ENCODE results near the gene MIB2.
"Not testable (repeated sequence)": the region's sequence is repeated elsewhere in the genome, so short reads cannot be mapped to it uniquely, and the experiment has no call there.

The MIB2 gene

DNA sequence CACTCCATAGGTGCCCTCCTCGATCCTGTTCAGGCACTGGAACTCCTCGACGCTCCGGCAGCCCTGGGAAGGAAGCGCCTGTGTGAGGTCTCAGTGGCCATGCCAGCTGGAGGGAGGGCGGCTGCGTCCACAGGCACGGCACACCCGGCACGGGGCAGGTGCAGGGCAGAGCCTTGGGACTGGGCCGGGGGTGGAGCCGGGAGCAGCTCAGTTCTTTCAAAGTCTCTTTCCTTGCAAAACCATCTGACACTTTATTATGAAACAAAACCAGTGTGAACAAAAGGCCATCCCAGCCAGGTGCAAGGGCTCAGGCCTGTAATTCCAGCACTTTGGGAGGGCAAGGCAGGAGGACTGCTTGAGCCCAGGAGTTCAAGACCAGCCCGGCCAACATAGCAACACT lies 23.2 kb downstream of the MIB2 start:
- H3K27ac ChIP-seq; H3K36me3 ChIP-seq; H3K4me3 ChIP-seq (ENCODE audit: low read depth, low read length); DNase-seq; H3K27me3 ChIP-seq (ENCODE audit: insufficient read depth, low read depth, severe bottlenecking); H3K9me3 ChIP-seq (ENCODE audit: severe bottlenecking): not testable (repeated sequence)

DNA sequence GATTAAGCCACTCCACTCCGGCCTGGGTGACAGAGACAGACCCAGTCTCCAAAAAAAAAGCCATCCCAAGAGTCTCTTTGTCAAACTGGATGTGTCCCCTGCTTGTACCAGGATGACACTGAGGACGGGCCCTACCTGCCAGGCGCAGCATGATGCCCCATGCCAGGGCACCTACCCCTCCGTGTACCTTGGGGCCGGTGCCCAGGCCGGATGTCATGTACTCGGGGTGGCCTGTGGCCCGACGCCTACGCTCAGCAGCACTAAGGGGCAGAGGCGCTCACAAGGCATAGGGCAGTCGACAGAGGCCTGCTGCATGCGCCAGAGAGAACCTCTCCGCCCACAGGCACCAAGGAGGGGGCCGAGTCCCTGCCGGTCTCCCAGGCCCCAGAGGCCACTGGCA lies 24.1 kb downstream of the MIB2 start:
- not testable (repeated sequence) for H3K9me3 ChIP-seq (ENCODE audit: severe bottlenecking); H3K36me3 ChIP-seq; DNase-seq; H3K27ac ChIP-seq; H3K27me3 ChIP-seq (ENCODE audit: insufficient read depth, low read depth, severe bottlenecking); H3K4me3 ChIP-seq (ENCODE audit: low read depth, low read length)

DNA sequence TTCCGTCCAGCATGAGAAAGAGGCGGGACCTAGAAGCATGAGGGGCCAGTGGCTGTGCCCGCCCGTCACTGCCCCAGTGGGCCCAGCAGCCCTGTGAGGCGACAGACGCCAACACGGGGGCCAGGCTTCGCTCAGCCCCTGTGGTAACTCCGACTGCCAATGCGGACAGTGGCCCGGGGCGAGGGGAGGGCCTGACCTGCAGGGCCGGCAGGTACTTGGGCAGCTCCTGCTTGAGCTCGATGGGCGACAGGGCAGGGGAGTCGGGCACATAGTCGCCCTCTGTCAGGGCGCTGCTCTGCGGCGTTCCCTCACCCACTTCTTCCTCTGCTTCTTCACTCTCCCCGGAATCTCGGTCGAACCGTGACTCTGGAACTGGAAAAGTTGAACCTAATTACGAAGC lies 24.8 kb downstream of the MIB2 start:
- not testable (repeated sequence) for H3K9me3 ChIP-seq (ENCODE audit: severe bottlenecking); H3K4me3 ChIP-seq (ENCODE audit: low read depth, low read length)

DNA sequence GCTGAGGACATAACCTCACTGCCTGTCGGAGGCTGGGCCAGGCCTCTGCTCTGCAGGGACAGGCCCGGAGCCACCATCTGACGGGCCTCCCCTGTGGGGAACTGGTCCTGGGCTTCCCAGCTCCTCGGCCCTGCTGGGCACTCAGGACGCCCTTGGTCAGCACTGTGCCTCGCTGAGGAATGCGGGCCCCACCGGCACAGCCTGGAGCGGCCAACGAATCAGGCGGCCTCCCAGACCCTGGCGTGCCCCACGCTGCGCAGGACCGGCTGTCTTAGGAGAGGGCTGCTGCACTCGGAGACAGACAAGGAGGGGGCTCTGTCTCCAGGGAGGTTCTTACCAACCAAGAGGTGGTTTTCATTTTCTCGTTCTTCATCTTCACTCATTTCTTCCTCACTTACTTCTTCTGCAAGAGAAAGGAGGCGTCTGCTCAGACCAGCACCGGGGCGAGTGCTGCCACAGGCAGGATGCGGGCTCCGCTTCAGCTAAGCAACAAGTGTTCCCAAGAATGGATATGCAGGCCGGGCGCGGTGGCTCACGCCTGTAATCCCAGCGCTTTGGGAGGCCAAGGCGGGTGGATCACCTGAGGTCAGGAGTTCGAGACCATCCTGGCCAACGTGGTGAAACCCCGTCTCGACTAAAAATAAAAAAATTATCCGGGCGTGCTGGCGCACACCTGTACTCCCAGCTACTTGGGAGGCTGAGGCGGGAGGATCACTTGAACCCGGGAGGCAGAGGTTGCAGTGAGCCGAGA lies 25.6 kb downstream of the MIB2 start:
- not testable (repeated sequence) for H3K27ac ChIP-seq; H3K27me3 ChIP-seq (ENCODE audit: insufficient read depth, low read depth, severe bottlenecking); DNase-seq; H3K36me3 ChIP-seq; H3K9me3 ChIP-seq (ENCODE audit: severe bottlenecking); H3K4me3 ChIP-seq (ENCODE audit: low read depth, low read length)

More for the DNA sequence above, 24.8 kb downstream of the MIB2 start:
- not testable (repeated sequence) for DNase-seq; H3K27ac ChIP-seq; H3K27me3 ChIP-seq (ENCODE audit: insufficient read depth, low read depth, severe bottlenecking); H3K36me3 ChIP-seq

DNA sequence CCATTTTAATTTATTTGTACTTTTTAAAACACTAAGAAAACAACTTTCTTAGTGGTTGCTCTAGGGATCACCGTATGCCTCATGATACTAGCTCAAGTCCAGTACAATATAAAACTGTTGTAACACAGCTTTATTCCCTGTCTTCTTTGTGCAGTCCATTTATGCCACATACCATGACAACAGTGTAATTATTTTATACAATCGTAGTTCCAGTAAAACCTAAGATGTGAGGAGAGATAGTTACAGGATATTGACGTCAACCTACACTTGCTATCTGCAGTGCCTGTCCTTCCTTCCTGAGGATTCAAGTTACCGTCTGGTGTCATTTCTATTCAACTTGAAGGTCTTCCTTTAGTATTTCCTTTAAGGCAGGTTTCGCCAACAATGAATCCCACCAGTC lies 31.0 kb downstream of the MIB2 start:
- not testable (repeated sequence) for H3K36me3 ChIP-seq; H3K9me3 ChIP-seq (ENCODE audit: severe bottlenecking); DNase-seq; H3K27me3 ChIP-seq (ENCODE audit: insufficient read depth, low read depth, severe bottlenecking); H3K4me3 ChIP-seq (ENCODE audit: low read depth, low read length); H3K27ac ChIP-seq

DNA sequence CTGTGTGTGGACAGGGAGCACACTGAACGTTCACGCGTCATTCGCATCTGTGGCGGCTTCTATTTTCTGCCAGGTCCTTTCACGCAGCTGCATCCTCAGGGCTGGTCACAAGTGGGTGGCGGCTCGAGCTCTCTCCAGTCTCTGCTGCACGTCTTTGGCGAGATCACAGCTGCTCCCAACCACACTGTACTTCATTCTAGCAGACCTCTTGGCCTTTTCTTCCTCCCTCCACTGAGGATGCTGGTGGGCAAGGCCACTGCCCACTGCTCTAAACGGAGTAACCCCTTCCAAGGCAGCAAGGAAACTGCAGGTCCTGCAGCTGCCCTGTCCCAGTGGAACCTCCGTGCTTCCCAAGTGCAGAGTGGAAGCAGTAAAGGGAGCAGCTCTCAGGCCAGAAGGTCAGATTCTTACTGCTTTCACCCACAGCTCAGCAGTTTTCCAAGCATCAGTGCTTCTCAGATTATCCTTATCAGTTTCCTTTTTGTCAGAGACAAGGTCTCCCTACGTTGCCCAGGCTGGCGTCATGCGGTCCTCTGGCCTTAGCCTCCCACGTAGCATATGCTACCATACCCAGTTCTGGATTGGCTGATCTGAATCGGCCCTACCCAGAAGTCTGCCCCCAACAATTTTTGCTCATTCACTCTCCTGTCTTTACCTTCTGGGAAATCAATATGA lies 32.4 kb downstream of the MIB2 start:
- not testable (repeated sequence) for H3K36me3 ChIP-seq, DNase-seq

DNA sequence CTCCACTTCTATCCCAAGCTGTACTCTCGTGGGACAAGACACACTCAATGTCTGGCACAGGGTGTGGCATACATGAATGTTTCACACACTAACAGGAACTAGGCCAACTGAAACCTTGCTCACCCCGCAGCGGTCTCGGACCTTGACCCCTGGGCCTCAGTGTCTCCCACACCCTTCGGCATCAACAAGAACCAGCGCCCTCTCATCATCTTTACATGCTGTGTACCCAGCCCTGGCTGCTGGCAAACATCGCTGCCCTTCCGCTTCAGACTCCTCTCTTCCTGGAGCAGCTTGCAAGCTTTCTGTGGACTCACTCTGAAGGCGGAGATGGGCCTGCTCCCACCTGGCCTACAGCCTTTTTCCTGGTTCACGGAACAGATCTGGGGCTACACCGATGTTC lies 33.0 kb downstream of the MIB2 start:
- not testable (repeated sequence) for H3K27ac ChIP-seq; DNase-seq; H3K9me3 ChIP-seq (ENCODE audit: severe bottlenecking); H3K27me3 ChIP-seq (ENCODE audit: insufficient read depth, low read depth, severe bottlenecking); H3K4me3 ChIP-seq (ENCODE audit: low read depth, low read length)
- peaks cover 15% of the 10 kb centered on the region for H3K36me3 ChIP-seq

More for the DNA sequence above, 32.4 kb downstream of the MIB2 start:
- not testable (repeated sequence) for H3K27ac ChIP-seq; H3K4me3 ChIP-seq (ENCODE audit: low read depth, low read length); H3K27me3 ChIP-seq (ENCODE audit: insufficient read depth, low read depth, severe bottlenecking); H3K9me3 ChIP-seq (ENCODE audit: severe bottlenecking)

DNA sequence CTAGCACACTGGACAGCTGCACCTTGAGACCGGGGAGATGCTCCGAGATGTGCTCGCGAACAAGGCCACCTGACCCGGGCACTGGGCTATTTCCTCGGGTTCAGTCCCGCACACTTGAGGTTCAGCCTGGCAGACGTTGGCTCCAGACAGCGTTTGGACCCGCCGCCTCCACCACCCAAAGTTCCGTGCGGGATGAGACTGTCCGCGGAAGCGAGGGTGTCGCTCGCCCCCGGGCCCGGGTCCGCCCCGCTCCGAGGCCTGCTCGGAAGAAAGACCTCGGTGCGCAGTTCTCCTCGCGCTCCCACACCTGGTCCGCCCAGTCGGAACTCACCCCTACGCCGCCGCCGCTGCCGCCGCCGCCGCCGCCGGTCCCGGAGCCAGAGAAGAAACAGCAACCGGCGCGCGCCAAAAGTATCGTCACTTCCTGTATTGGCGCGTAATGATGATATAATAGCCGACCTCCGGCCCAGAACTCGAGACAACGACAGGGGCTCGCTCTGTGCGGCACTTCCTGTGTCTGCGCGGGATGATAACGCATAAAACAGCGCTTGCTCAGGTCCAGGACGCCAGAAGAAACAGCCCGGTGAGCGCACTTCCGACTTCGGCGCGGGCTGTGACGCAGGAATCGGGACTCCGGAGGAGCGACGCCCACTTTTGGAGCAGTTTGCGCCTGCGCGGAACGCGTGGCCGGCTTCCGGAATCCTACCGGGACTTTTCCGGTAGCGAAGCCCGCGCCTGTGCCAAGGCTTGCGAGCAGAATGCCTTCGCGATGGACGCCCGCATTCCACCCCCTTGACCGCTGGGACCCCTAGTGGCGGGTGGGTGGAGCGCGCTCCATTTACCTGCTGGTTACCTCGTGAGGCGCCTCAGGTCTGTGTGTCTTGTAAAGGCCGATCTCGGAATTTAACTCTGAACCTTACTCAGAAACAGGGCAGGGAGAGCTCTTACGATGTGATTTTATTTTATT lies 43.6 kb downstream of the MIB2 start, which contains the start of gene CDK11B:
Gene CDK11B (minus strand): TSS at position 422 of the 967 bp plus-strand sequence. CDS start 1,519 bp downstream, outside the sequence.
- Histone ChIP-seq H3K36me3 (peaks cover 21% of the 10 kb centered on the region), H3K4me3 (ENCODE audit: low read depth, low read length) (peak within 1 kb of the TSS; percentile 87), H3K27ac (peak within 1 kb of the TSS; percentile 99)
- peak; percentile 90 for DNase-seq
- TF ChIP-seq, protein P1, sequence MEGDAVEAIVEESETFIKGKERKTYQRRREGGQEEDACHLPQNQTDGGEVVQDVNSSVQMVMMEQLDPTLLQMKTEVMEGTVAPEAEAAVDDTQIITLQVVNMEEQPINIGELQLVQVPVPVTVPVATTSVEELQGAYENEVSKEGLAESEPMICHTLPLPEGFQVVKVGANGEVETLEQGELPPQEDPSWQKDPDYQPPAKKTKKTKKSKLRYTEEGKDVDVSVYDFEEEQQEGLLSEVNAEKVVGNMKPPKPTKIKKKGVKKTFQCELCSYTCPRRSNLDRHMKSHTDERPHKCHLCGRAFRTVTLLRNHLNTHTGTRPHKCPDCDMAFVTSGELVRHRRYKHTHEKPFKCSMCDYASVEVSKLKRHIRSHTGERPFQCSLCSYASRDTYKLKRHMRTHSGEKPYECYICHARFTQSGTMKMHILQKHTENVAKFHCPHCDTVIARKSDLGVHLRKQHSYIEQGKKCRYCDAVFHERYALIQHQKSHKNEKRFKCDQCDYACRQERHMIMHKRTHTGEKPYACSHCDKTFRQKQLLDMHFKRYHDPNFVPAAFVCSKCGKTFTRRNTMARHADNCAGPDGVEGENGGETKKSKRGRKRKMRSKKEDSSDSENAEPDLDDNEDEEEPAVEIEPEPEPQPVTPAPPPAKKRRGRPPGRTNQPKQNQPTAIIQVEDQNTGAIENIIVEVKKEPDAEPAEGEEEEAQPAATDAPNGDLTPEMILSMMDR (IDR thresholded peaks at IDR 0.05; ENCODE audit: low read depth, low read length): peak; percentile 9; the same call in 1 of the 2 replicates
- H3K9me3 ChIP-seq (ENCODE audit: severe bottlenecking); H3K27me3 ChIP-seq (ENCODE audit: insufficient read depth, low read depth, severe bottlenecking): not testable (repeated sequence)

DNA sequence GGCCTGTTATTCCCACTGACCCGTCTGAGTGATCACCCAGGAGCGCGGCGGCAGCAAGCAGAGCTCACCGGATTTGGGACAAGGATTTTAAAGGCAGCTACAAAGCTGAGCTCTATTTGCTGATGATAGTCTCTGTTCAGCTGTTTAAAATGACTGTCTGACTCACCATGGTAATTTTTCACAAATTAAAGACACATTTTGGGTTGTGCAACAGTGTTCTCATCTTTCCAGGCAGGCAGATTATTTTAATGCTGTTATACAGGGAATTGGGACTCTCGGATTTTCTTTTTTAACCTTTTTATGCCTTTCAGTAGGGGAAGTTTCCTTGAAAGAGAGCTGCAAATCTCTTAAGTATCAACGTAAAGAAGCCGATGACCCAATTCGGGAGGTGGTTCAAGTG lies 47.1 kb downstream of the MIB2 start:
- H3K9me3 ChIP-seq (ENCODE audit: severe bottlenecking); H3K27ac ChIP-seq; H3K4me3 ChIP-seq (ENCODE audit: low read depth, low read length); DNase-seq; H3K27me3 ChIP-seq (ENCODE audit: insufficient read depth, low read depth, severe bottlenecking): not testable (repeated sequence)
- H3K36me3 ChIP-seq: peaks cover 20% of the 10 kb centered on the region

DNA sequence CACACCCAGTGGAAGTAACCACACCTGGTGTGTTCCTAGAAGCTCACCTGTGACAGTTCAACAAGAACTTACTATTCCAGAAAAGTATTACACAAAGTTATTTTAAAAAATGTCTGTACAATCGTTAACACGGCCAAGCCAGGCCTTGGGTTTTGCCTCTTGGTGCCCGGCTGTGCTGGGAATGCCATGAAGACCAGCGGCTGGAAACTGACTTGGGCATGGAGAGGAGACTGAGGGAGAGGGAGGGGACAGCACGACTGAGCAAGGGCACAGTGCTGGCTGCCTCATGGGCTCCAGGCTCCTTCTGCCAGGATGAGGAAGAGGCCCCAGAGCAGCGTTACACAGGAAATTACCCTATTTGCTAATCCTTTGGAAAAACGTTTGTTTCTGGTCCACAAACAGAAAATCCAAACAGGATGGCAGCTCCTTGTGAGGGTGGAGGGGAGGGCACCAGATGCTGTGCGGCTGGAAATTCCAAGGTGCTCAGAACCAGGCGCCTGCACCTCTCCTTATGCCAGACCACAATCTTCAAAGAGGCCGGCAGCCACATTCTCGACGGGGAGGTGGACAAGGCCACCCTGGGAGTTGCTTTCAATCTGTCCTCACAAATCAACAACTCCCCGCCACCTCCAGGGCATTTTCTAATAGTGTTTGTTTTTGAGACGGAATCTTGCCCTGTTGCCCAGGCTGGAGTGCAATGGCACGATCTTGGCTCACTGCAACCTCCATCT lies 47.7 kb downstream of the MIB2 start:
- not testable (repeated sequence) for H3K27me3 ChIP-seq (ENCODE audit: insufficient read depth, low read depth, severe bottlenecking); H3K4me3 ChIP-seq (ENCODE audit: low read depth, low read length); DNase-seq; H3K27ac ChIP-seq; H3K9me3 ChIP-seq (ENCODE audit: severe bottlenecking)
- H3K36me3 ChIP-seq: peaks cover 20% of the 10 kb centered on the region

DNA sequence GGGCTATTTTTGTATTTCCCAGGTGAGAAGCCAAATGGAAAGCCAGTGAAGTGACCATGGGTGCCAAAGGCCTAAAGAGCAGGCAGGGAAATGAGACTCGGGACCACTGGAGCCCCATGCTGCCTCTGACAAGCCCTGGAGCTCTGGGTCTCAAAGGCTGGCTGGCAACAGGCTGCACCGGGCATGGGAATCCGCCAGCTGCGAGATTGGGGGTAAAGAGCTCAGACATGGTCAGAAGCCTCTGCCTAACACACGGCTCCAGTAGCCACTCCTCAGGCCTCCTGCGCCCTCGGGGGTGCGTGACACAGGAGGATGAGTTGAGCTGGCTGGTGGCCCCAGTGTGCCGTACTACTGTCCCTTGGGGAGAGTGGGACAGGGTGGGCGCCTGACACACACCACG lies 49.0 kb downstream of the MIB2 start:
- H3K4me3 ChIP-seq (ENCODE audit: low read depth, low read length); H3K9me3 ChIP-seq (ENCODE audit: severe bottlenecking); DNase-seq; H3K27ac ChIP-seq; H3K27me3 ChIP-seq (ENCODE audit: insufficient read depth, low read depth, severe bottlenecking): not testable (repeated sequence)
- H3K36me3 ChIP-seq: peaks cover 21% of the 10 kb centered on the region
